ENCODE results near the gene PDZD2. TPM values are rescaled to one million over a fixed set of nuclear protein-coding genes. Genes with fewer than 3 reads are reported as not detected.

The PDZD2 gene
- total RNA-seq, 1 donor from 2014 or later = 0.38 TPM

GRCh38 chr5:31957151-31957550 is 318.2 kb downstream of the PDZD2 start:
- Mint-ChIP-seq H3K4me1 (no peaks in the 10 kb centered on the region), H3K36me3 (ENCODE audit: low read depth) (no peaks in the 10 kb centered on the region), H3K9me3 (no peaks in the 10 kb centered on the region), H3K27me3 (peaks cover 8% of the 10 kb centered on the region), H3K27ac (no peak overlapping the region), H3K4me3 (no peak overlapping the region)
- no peak for TF ChIP-seq CTCF (IDR thresholded peaks at IDR 0.05)
- ATAC-seq (ENCODE audit: low read depth) (no peak), DNase-seq (no peak)
- intact Hi-C loops (cut with micrococcal nuclease) = no loop called here
- ChIA-PET POLR2A (no interaction called here), CTCF (no interaction called here)

GRCh38 chr5:31962351-31962751 is 323.4 kb downstream of the PDZD2 start:
- no peak for ATAC-seq (ENCODE audit: low read depth)
- ChIA-PET POLR2A (no interaction called here), CTCF (no interaction called here)
- no peak overlapping the region for H3K27ac Mint-ChIP-seq
- no peak for TF ChIP-seq CTCF (IDR thresholded peaks at IDR 0.05)
- H3K27me3 Mint-ChIP-seq = peaks cover 9% of the 10 kb centered on the region
- intact Hi-C loops (cut with micrococcal nuclease) = no loop called here
- H3K4me1 Mint-ChIP-seq = no peaks in the 10 kb centered on the region
- H3K36me3 Mint-ChIP-seq (ENCODE audit: low read depth) = no peaks in the 10 kb centered on the region
- H3K9me3 Mint-ChIP-seq = no peaks in the 10 kb centered on the region
- no peak for DNase-seq
- H3K4me3 Mint-ChIP-seq = no peak overlapping the region

- no peak for TF ChIP-seq CTCF (IDR thresholded peaks at IDR 0.05)
- Mint-ChIP-seq H3K36me3 (ENCODE audit: low read depth) (no peaks in the 10 kb centered on the region), H3K27me3 (peaks cover 6% of the 10 kb centered on the region), H3K4me3 (no peak overlapping the region), H3K4me1 (no peaks in the 10 kb centered on the region), H3K27ac (no peak overlapping the region), H3K9me3 (no peaks in the 10 kb centered on the region)
- ChIA-PET POLR2A (no interaction called here), CTCF (no interaction called here)
- intact Hi-C loops (cut with micrococcal nuclease) = no loop called here
- DNase-seq = no peak
- no peak for ATAC-seq (ENCODE audit: low read depth)
These were observed 324.0 kb downstream of the PDZD2 start for GRCh38 chr5:31962871-31963307.

GRCh38 chr5:31963358-31964006 is 324.6 kb downstream of the PDZD2 start:
- Mint-ChIP-seq H3K4me3 (no peak overlapping the region), H3K36me3 (ENCODE audit: low read depth) (no peaks in the 10 kb centered on the region), H3K27me3 (peaks cover 6% of the 10 kb centered on the region), H3K4me1 (no peaks in the 10 kb centered on the region), H3K9me3 (no peaks in the 10 kb centered on the region), H3K27ac (no peak overlapping the region)
- CTCF ChIA-PET = no interaction called here
- intact Hi-C loops (cut with micrococcal nuclease) = no loop called here
- POLR2A ChIA-PET = no interaction called here
- DNase-seq (no peak), ATAC-seq (ENCODE audit: low read depth) (no peak)
- TF ChIP-seq CTCF (IDR thresholded peaks at IDR 0.05) = no peak

GRCh38 chr5:31964007-31964360 is 325.1 kb downstream of the PDZD2 start:
- DNase-seq (no peak), ATAC-seq (ENCODE audit: low read depth) (no peak)
- ChIA-PET CTCF (no interaction called here), POLR2A (no interaction called here)
- TF ChIP-seq CTCF (IDR thresholded peaks at IDR 0.05) = no peak
- no peaks in the 10 kb centered on the region for H3K9me3 Mint-ChIP-seq
- H3K27ac Mint-ChIP-seq = no peak overlapping the region
- no peaks in the 10 kb centered on the region for H3K4me1 Mint-ChIP-seq
- H3K4me3 Mint-ChIP-seq = no peak overlapping the region
- H3K27me3 Mint-ChIP-seq = peaks cover 6% of the 10 kb centered on the region
- intact Hi-C loops (cut with micrococcal nuclease) = no loop called here
- H3K36me3 Mint-ChIP-seq (ENCODE audit: low read depth) = no peaks in the 10 kb centered on the region

All from activated B cell treated with CpG ODN at 0.5 μM for 24 hours (primary cell).